HCT116 (cell line): ENCODE results near the gene KIAA0825. TPM values are rescaled to one million over a fixed set of nuclear protein-coding genes. Genes with fewer than 3 reads are reported as not detected.

ENCODE experiments used
- ATAC-seq: fragments of 200-7000 bp; cut with Tn5 transposase; 2 replicates; pipeline ENCODE4 v1.9.1; 2020; ENCODE audit warnings: mild to moderate bottlenecking, moderate library complexity
- BruUV-seq: library from RNA; stranded (reverse); fragments of 400-500 nt; replicated peaks from 2 replicates; lab custom pipeline; 2021; lab: Mats Ljungman, UMichigan
- CTCF ChIA-PET: fragments of 300-600 bp; sonication (Branson Sonifier 250); formaldehyde crosslinking; loops from one replicate; lab custom pipeline; 2021; ENCODE audit warnings: antibody characterized with exemption; lab: Charles Lee
- POLR2A ChIA-PET: fragments of 300-600, 350-600 bp; sonication (Branson Sonifier 250); formaldehyde crosslinking; loops from one replicate; lab custom pipeline; 2021; ENCODE audit warnings: antibody characterized with exemption; lab: Charles Lee
- RAD21 ChIA-PET, 2 experiments: fragments of 300-600 bp; sonication (Branson Sonifier 250); formaldehyde crosslinking; loops; one replicate each; lab custom pipeline; 2023; ENCODE audit warnings: low total read pairs in 2 of 2; ENCODE audit not compliant: uncharacterized antibody in 2 of 2, unreplicated experiment in 2 of 2, low non-redundant PET in 1 of 2; lab: Charles Lee
- DNase-seq: peaks from one replicate; pipeline ENCODE4 v3.0.0-alpha.2; 2010; ENCODE audit warnings: low read depth, low spot score
- H2AFZ ChIP-seq: fragments of 200-600 bp; shearing (Covaris generic), sonication (generic); 2 replicates; pipeline ENCODE4 v1.6.1; 2017; ENCODE audit warnings: low read depth, mixed run types, mixed read lengths, antibody characterized with exemption, low read length; ENCODE audit not compliant: poor library complexity, severe bottlenecking
- H3K27ac ChIP-seq: 2 replicates; pipeline ENCODE4 v1.5.1; 2012; ENCODE audit warnings: low read depth, low read length
- H3K27me3 ChIP-seq: fragments of 200-600 bp; sonication (generic); 2 replicates; pipeline ENCODE4 v1.6.1; 2016; ENCODE audit warnings: mixed run types, low read length, mixed read lengths; ENCODE audit not compliant: insufficient read depth
- H3K36me3 ChIP-seq, 2 experiments: fragments of 200-500 bp in 1 of 2; fragments of 200-600 bp in 1 of 2; sonication (Bioruptor generic) in 1 of 2; sonication (generic) in 1 of 2; 2 replicates each; pipeline versions ENCODE4 v1.5.1 to v1.6.1; 2014 to 2016; ENCODE audit warnings: low read length in 2 of 2, inconsistent platforms in 1 of 2, mixed read lengths in 1 of 2, mixed run types in 1 of 2; ENCODE audit not compliant: insufficient read depth in 2 of 2, control insufficient read depth in 1 of 2
- H3K4me1 ChIP-seq, 2 experiments: fragments of 200-600 bp in 1 of 2; sonication (generic) in 1 of 2; 2 replicates each; pipeline versions ENCODE4 v1.5.1 to v1.6.1; 2012 to 2017; ENCODE audit warnings: low read length in 2 of 2, inconsistent platforms in 1 of 2, mild to moderate bottlenecking in 1 of 2, mixed read lengths in 1 of 2, mixed run types in 1 of 2, moderate library complexity in 1 of 2; ENCODE audit not compliant: insufficient read depth in 2 of 2, control insufficient read depth in 1 of 2
- H3K4me2 ChIP-seq: fragments of 200-600 bp; sonication (generic); 2 replicates; pipeline ENCODE4 v1.6.1; 2017; ENCODE audit warnings: mixed run types, low read length, mixed read lengths
- H3K4me3 ChIP-seq, 2 experiments: fragments of 200-600 bp in 1 of 2; sonication (generic) in 1 of 2; replicated peaks in 1 of 2; 2 replicates each; pipeline ENCODE4 v1.5.1; 2011 to 2016; ENCODE audit warnings: low read length in 2 of 2, control low read depth in 1 of 2, low read depth in 1 of 2, mild to moderate bottlenecking in 1 of 2, mixed read lengths in 1 of 2, mixed run types in 1 of 2
- H3K79me2 ChIP-seq: fragments of 200-600 bp; sonication (generic); 2 replicates; pipeline ENCODE4 v1.6.1; 2017; ENCODE audit warnings: mild to moderate bottlenecking, mixed run types, low read length, moderate library complexity, mixed read lengths; ENCODE audit not compliant: insufficient read depth
- H3K9ac ChIP-seq: fragments of 200-600 bp; sonication (generic); 2 replicates; pipeline ENCODE4 v1.6.1; 2016; ENCODE audit warnings: low read length, mixed read lengths
- H3K9me2 ChIP-seq: fragments of 200-600 bp; sonication (generic), shearing (Covaris generic); 2 replicates; pipeline ENCODE4 v1.6.1; 2017; ENCODE audit warnings: mixed run types, mild to moderate bottlenecking, moderate library complexity; ENCODE audit not compliant: insufficient read depth
- H3K9me3 ChIP-seq, 2 experiments: fragments of 200-500 bp in 1 of 2; fragments of 200-600 bp in 1 of 2; sonication (Bioruptor generic) in 1 of 2; sonication (generic) in 1 of 2; 2 replicates each; pipeline ENCODE4 v1.6.1; 2014 to 2017; ENCODE audit warnings: low read length in 2 of 2, mixed read lengths in 2 of 2, inconsistent platforms in 1 of 2, low read depth in 1 of 2, mild to moderate bottlenecking in 1 of 2, mixed run types in 1 of 2, moderate library complexity in 1 of 2; ENCODE audit not compliant: control insufficient read depth in 1 of 2, insufficient read depth in 1 of 2
- H4K20me1 ChIP-seq: fragments of 200-600 bp; sonication (generic), shearing (Covaris generic); 2 replicates; pipeline ENCODE4 v1.6.1; 2017; ENCODE audit warnings: mixed run types, mild to moderate bottlenecking, moderate library complexity; ENCODE audit not compliant: insufficient read depth
- CEBPB ChIP-seq: IDR thresholded peaks from 2 replicates; pipeline ENCODE4 v1.6.1; 2012; ENCODE audit warnings: low read depth
- EGR1 ChIP-seq: IDR thresholded peaks from 2 replicates; pipeline ENCODE4 v1.6.1; 2012; ENCODE audit warnings: low read depth
- ELF1 ChIP-seq: IDR thresholded peaks from 2 replicates; pipeline ENCODE4 v1.6.1; 2012; ENCODE audit warnings: low read depth, borderline replicate concordance
- EZH2phosphoT487 ChIP-seq: fragments of 200-600 bp; IDR thresholded peaks from 2 replicates; pipeline ENCODE4 v1.6.1; 2018; ENCODE audit warnings: antibody characterized with exemption, borderline replicate concordance
- POLR2A ChIP-seq: IDR thresholded peaks from 2 replicates; pipeline ENCODE4 v1.7.0; 2011; ENCODE audit warnings: borderline replicate concordance; ENCODE audit not compliant: insufficient read depth, insufficient read length; ENCODE audit errors: extremely low read depth
- POLR2AphosphoS5 ChIP-seq: IDR thresholded peaks from 2 replicates; pipeline ENCODE4 v1.6.1; 2011; ENCODE audit warnings: mild to moderate bottlenecking, low read depth, low read length, moderate library complexity
- RAD21 ChIP-seq: IDR thresholded peaks from 2 replicates; pipeline ENCODE4 v1.6.1; 2012; ENCODE audit warnings: low read depth, mild to moderate bottlenecking
- SIN3A ChIP-seq: IDR thresholded peaks from 2 replicates; pipeline ENCODE4 v1.6.1; 2012; ENCODE audit warnings: low read depth
- SP1 ChIP-seq: IDR thresholded peaks from 2 replicates; pipeline ENCODE4 v1.6.1; 2012; ENCODE audit warnings: low read depth
- SRF ChIP-seq: IDR thresholded peaks from 2 replicates; pipeline ENCODE4 v1.6.1; 2012; ENCODE audit warnings: low read depth
- TCF7L2 ChIP-seq: IDR thresholded peaks from 2 replicates; pipeline ENCODE4 v1.7.0; 2011; ENCODE audit warnings: borderline replicate concordance, inconsistent platforms; ENCODE audit not compliant: insufficient read depth, insufficient read length; ENCODE audit errors: extremely low read depth
- YY1 ChIP-seq: IDR thresholded peaks from 2 replicates; pipeline ENCODE4 v1.6.1; 2011; ENCODE audit warnings: low read length, low read depth, moderate library complexity, mild to moderate bottlenecking; ENCODE audit not compliant: insufficient replicate concordance; ENCODE audit errors: extremely low read depth
- ZFX ChIP-seq: fragments of 450-650 bp; IDR thresholded peaks from 2 replicates; pipeline ENCODE4 v1.6.1; 2017
- ZNF274 ChIP-seq: fragments of 200-500 bp; sonication (Bioruptor generic); IDR thresholded peaks from 2 replicates; pipeline ENCODE4 v1.6.1; 2014; ENCODE audit warnings: mild to moderate bottlenecking, low read depth, low read length, inconsistent platforms
- intact Hi-C: fragments of 100-400 bp; cut with micrococcal nuclease; formaldehyde crosslinking; loops from 2 replicates; pipeline ENCODE4 v1.10.0; 2022
- total RNA-seq: library from RNA; stranded (reverse); gene quantifications from one replicate; pipeline ENCODE4 v1.2.1, GENCODE V29; 2021; ENCODE audit not compliant: unreplicated experiment
- TF ChIP-seq, protein P1 (sequence below), 3 experiments: fragments of 200-600 bp in 1 of 3; sonication (generic) in 1 of 3; IDR thresholded peaks in 2 of 3; conservative IDR thresholded peaks in 1 of 3; 2 replicates each; pipeline ENCODE4 v1.5.1; 2012 to 2017; ENCODE audit warnings: low read depth in 2 of 3, low read length in 2 of 3, antibody characterized with exemption in 1 of 3, borderline replicate concordance in 1 of 3, control low read depth in 1 of 3, mild to moderate bottlenecking in 1 of 3, mixed read lengths in 1 of 3, mixed run types in 1 of 3, moderate library complexity in 1 of 3; ENCODE audit not compliant: insufficient read depth in 1 of 3
- TF ChIP-seq, protein P2 (sequence below): IDR thresholded peaks from 2 replicates; pipeline ENCODE4 v1.6.1; 2012

KIAA0825 gene
- total RNA-seq, 1 experiment from 2014 or later = 1.4 TPM

DNA sequence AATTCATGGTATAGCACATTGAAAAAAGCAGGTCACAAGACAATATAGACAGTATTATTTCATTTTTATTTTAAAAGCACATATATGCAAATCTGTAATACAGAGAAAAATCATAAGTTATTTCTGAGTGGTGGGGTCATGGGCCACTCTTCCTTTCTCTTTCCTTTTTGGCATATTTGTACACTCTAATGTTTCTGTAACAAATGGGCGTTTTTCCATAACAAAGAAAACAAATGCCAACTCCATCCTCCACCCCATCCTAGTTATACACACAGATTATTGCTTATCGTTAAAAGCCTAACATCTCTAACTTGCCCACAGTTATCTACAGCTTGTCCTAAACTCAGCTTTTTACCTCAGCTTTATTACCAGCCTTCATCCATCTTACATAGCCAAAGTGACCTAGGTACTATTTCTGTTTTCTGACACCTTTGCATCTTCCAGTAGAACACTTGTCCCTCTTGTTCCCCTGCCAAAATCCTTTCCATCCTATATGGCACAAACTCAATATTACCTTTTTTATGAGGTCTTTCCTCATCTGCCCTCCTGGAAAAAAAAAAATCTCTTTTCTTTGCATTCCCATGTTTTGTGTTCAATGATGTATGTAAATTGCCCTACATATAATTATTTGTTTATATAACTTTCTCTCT lies 4.1 kb downstream of the KIAA0825 start:
- Histone ChIP-seq H3K9ac (no peak overlapping the region), H3K36me3 (no peaks in the 10 kb centered on the region), H3K79me2 (peaks cover 20% of the 10 kb centered on the region), H3K27ac (no peak overlapping the region), H3K9me3 (no peaks in the 10 kb centered on the region), H3K4me1 (peaks cover 5 to 9% of the 10 kb centered on the region in 2 experiments), H3K4me3 (no peak overlapping the region), H3K4me2 (no peak overlapping the region), H3K9me2 (no peaks in the 10 kb centered on the region), H3K27me3 (no peaks in the 10 kb centered on the region), H4K20me1 (peaks cover 1% of the 10 kb centered on the region; the same call in 1 of the 2 replicates), H2AFZ (no peak overlapping the region)
- CTCF ChIA-PET = interaction anchor here (0.9 to 1.2 kb wide), 3 partner anchors 9 to 279 kb away, joined by 3 to 5 read pairs (median 4); no protein-coding TSS in a partner anchor
- no peak for TF ChIP-seq EGR1
- no peak for TF ChIP-seq SRF
- TF ChIP-seq ELF1 = no peak
- no peak for TF ChIP-seq TCF7L2
- no peak for TF ChIP-seq CEBPB
- no peak for TF ChIP-seq POLR2A
- TF ChIP-seq, protein P1, sequence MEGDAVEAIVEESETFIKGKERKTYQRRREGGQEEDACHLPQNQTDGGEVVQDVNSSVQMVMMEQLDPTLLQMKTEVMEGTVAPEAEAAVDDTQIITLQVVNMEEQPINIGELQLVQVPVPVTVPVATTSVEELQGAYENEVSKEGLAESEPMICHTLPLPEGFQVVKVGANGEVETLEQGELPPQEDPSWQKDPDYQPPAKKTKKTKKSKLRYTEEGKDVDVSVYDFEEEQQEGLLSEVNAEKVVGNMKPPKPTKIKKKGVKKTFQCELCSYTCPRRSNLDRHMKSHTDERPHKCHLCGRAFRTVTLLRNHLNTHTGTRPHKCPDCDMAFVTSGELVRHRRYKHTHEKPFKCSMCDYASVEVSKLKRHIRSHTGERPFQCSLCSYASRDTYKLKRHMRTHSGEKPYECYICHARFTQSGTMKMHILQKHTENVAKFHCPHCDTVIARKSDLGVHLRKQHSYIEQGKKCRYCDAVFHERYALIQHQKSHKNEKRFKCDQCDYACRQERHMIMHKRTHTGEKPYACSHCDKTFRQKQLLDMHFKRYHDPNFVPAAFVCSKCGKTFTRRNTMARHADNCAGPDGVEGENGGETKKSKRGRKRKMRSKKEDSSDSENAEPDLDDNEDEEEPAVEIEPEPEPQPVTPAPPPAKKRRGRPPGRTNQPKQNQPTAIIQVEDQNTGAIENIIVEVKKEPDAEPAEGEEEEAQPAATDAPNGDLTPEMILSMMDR (IDR thresholded peaks at IDR 0.05 in 2 of 3, conservative IDR thresholded peaks at IDR 0.05 in 1 of 3; ENCODE audit: borderline replicate concordance in 1 of 3, insufficient read depth in 1 of 3, low read depth in 2 of 3, low read length in 2 of 3) = no peak
- no peak for TF ChIP-seq EZH2phosphoT487
- no peak for TF ChIP-seq SIN3A
- no peak for TF ChIP-seq ZFX
- TF ChIP-seq ZNF274 = no peak
- no peak for TF ChIP-seq POLR2AphosphoS5
- no peak for TF ChIP-seq RAD21
- TF ChIP-seq YY1 = no peak
- TF ChIP-seq SP1 = no peak
- TF ChIP-seq, protein P2, sequence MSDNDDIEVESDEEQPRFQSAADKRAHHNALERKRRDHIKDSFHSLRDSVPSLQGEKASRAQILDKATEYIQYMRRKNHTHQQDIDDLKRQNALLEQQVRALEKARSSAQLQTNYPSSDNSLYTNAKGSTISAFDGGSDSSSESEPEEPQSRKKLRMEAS = no peak
- RAD21 ChIA-PET = interaction anchor here (0.9 to 1.3 kb wide), 2 partner anchors 124 to 236 kb away, joined by 3 to 4 read pairs; no protein-coding TSS in a partner anchor
- POLR2A ChIA-PET = no interaction called here
- intact Hi-C loops = loop anchor here (5.0 kb wide), 2 partner anchors 123 to 238 kb away; no protein-coding TSS in a partner anchor
- no peak for ATAC-seq
- DNase-seq = no peak
- BruUV-seq = no TSS peak
